NCI-H345 (cell line): ENCODE measurements around the gene WDR36.
"Not testable (repeated sequence)": the region's sequence is repeated elsewhere in the genome, so short reads cannot be mapped to it uniquely, and the experiment has no call there.

ENCODE experiments used
- DNase-seq: peaks from one replicate; lab custom pipeline; 2025; lab: John Stamatoyannopoulos, UW

The WDR36 gene

DNA sequence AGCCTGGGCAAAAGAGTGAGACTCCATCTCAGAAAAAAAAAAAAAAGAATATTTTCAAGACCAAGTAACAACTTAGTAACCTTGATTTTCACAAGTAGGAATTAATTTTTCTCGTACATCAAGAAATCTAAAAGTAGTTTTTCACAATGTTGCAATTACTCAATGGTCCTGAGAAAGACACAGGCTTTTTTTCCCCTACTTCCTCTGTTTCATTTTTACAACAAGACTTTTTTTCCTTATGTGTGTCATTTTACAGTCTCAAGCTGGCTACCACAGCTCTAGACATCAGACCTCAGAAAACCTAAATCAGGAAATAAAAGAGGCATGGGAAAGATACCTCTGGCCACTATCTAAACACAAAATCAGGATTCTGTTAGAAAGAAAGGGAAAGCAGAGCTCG lies 45.9 kb downstream of the WDR36 start:
- DNase-seq, result no peak

GRCh38 chr5:111141471-111141870 lies 49.3 kb downstream of the WDR36 start:
- not testable (repeated sequence) for DNase-seq

- DNase-seq, result no peak
Measured at GRCh38 chr5:111142932-111143331, 50.8 kb downstream of the WDR36 start.

GRCh38 chr5:111143910-111144309 lies 51.8 kb downstream of the WDR36 start:
- no peak for DNase-seq

- no peak for DNase-seq
Measured at GRCh38 chr5:111144352-111144930, 52.3 kb downstream of the WDR36 start.

DNA sequence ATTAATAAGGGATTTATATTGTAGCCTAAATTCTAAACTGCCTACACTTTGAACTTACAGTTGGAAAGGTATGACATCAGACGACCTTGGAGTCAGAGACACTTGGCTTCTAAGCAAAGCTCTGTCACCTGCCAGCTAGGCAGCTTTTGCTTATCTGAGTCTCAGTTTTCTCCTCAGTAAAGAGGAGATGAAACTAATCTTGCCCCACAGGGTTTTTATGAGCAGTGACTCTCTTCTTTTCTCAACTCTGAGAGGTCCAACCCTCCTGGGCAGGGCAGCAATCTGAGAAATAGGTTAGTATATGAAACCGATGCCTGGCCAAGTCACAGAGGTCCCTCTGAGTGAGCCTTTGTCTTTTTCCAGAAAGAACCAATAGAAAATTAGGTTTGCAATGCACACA lies 53.9 kb downstream of the WDR36 start:
- no peak for DNase-seq

GRCh38 chr5:111147502-111147901 lies 55.4 kb downstream of the WDR36 start:
- no peak for DNase-seq

GRCh38 chr5:111151998-111152397 lies 59.9 kb downstream of the WDR36 start:
- no peak for DNase-seq

GRCh38 chr5:111153483-111153882 lies 61.3 kb downstream of the WDR36 start:
- DNase-seq, result peak; percentile 11

DNA sequence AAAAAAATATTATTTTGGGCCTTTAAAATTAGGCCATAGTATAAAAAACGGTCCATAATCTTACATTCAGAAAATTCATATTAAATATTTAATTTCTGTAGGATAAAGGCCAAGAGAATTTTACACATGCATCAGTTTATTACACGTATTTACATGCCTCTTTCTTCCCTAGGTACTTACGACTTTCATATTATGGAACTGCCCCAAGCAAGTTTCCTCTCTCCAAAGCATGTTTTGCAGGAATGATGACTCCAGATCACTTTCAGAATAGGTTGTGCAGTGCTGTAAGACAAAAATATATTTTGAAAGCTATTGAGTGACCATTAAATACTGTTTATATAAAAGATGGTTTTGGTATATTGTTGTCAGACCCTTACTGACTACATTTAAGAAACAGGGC lies 61.8 kb downstream of the WDR36 start:
- DNase-seq, result no peak

DNA sequence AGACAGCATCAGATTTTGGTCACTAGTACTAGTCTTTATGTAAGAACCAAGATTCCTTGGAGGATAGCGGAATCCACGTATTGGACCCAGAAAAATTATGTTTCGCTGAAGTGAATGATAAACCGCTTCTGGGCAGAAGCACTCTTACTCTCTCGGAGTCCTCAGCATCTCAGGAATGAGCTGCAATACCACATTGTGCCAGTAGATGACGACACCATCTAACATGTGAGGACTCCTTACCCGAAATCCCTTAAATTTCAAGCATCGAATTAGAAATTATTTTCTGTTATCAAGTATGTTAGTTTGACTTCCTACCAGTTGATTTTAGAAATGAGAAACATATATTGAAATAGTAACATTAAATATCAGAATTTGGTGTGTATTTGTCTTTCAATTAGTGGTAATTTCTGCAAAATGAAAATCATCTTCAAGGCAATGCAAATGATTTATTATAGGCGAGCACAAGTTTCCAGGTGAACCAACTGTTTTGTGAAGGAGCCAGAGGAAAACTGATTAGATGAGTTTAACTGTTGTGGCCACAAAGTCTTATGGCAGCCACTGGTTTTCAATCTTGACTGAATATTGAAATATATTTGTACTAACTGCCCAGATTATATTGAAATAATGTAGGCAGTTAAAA lies 66.1 kb downstream of the WDR36 start:
- DNase-seq, result peak; percentile 77

DNA sequence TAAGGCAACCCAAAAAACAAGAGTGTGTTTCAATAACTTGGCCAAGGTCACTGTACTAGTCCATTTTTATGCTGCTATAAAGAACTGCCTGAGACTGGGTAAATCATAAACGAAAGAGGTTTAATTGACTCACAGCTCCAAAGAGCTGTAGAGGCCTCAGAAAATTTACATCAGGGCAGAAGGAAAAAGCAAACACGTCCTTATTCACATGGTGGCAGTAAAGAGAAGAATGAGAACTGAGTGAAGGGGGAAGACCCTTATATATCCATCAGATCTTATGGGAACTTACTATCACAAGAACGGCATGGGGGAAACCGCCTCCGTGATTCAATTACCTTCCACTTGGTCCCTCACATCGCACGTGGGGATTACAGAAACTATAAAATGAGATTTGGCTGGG lies 67.7 kb downstream of the WDR36 start:
- no peak for DNase-seq

- DNase-seq, result no peak
Measured at GRCh38 chr5:111163000-111163399, 70.9 kb downstream of the WDR36 start.

GRCh38 chr5:111165058-111165457 lies 72.9 kb downstream of the WDR36 start:
- no peak for DNase-seq

DNA sequence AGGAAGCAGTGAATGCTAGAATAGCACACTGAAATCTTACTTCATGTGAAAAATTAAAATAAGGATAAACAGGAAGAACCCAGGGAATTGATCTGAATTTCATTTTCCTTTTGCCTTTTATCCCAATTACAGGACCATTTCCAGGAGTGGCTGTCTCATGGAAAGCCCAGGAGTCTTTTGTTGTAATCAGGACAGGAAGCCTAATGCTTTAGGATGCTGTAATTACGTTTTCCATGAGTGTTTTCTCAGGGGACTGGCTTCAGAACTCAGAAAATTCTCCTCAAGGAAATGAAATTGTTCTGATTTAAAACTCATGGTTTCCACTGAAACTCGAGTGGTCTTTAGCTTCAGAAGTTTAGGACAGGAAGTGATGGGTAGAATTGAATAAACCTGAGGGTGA lies 75.4 kb downstream of the WDR36 start:
- DNase-seq, result no peak

GRCh38 chr5:111168608-111169007 lies 76.5 kb downstream of the WDR36 start:
- no peak for DNase-seq

DNA sequence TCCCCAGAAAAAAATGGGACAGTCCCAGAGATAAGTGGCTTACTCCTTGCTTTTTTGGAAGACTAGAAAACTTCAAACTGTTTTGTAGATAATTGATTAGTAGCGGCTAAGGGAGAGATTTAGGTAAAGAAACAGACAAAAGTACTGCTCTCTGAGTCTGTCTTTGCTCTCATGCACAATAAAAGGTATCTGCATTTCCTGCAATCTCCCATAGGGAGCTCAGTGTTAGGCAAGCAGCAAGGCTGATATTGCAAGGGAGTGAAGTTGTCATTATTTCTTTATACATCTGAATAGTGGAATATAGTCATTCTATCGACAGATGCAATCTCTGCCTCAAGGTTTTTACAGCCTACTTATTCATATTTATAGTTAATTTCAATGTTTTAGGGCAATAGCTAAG lies 77.1 kb downstream of the WDR36 start:
- DNase-seq, result no peak

DNA sequence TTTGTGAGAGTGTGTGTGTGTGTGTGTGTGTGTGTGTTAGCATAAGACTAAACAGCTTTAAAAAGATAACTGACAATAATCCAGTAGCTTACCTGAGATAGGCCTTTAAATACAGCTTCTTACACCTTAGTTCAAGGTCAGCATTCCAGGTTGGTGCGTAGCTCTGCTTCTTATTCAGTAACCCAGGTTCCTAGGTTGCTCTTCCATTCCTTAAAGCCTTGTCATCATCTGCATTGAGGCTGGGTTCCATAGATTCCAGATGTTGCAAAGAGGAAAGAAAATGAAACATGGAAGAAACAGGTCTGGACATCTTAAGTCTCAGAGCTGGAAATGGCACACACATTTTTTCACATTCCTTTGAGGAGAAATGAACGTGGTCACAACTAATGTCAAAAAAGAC lies 78.1 kb downstream of the WDR36 start:
- DNase-seq, result no peak

- no peak for DNase-seq
Measured at GRCh38 chr5:111172504-111172903, 80.4 kb downstream of the WDR36 start.

GRCh38 chr5:111173476-111173875 lies 81.3 kb downstream of the WDR36 start:
- no peak for DNase-seq
